OCI-LY1 (cell line): ENCODE results near the gene EPB41L4A.

Experiments used
- H2AFZ ChIP-seq: fragments of 200-600 bp; sonication (generic), shearing (Covaris generic); 2 replicates; pipeline ENCODE4 v1.6.0; 2014; ENCODE audit warnings: antibody characterized with exemption, mild to moderate bottlenecking, low read length
- H3F3A ChIP-seq: fragments of 200-600 bp; sonication (generic), shearing (Covaris generic); 2 replicates; pipeline ENCODE4 v1.6.0; 2014; ENCODE audit warnings: mild to moderate bottlenecking, antibody characterized with exemption, low read length, moderate library complexity; ENCODE audit not compliant: insufficient read depth
- H3K27ac ChIP-seq: fragments of 200-600 bp; sonication (generic); 2 replicates; pipeline ENCODE4 v1.5.1; 2014; ENCODE audit warnings: low read length, mixed run types, mild to moderate bottlenecking, low read depth; ENCODE audit not compliant: poor library complexity, severe bottlenecking
- H3K27me3 ChIP-seq: fragments of 200-600 bp; sonication (generic); 2 replicates; pipeline ENCODE4 v1.6.0; 2014; ENCODE audit warnings: antibody characterized with exemption, mild to moderate bottlenecking, low read length, moderate library complexity; ENCODE audit not compliant: insufficient read depth
- H3K36me3 ChIP-seq: fragments of 200-600 bp; sonication (generic); 2 replicates; pipeline ENCODE4 v1.6.1; 2014; ENCODE audit warnings: mild to moderate bottlenecking, antibody characterized with exemption, low read length, moderate library complexity, mixed read lengths; ENCODE audit not compliant: insufficient read depth
- H3K4me1 ChIP-seq: fragments of 200-600 bp; sonication (generic); 2 replicates; pipeline ENCODE4 v1.5.1; 2014; ENCODE audit warnings: mild to moderate bottlenecking, low read length, moderate library complexity; ENCODE audit not compliant: insufficient read depth, severe bottlenecking
- H3K4me2 ChIP-seq: fragments of 200-600 bp; sonication (generic), shearing (Covaris generic); 2 replicates; pipeline ENCODE4 v1.6.1; 2014; ENCODE audit warnings: low read length
- H3K4me3 ChIP-seq: fragments of 200-600 bp; sonication (generic); 2 replicates; pipeline ENCODE4 v1.5.1; 2014; ENCODE audit warnings: low read length, low read depth, mild to moderate bottlenecking, mixed read lengths; ENCODE audit not compliant: poor library complexity, severe bottlenecking
- H3K79me2 ChIP-seq: fragments of 200-600 bp; shearing (Covaris generic); 2 replicates; pipeline ENCODE4 v1.6.1; 2016; ENCODE audit warnings: mixed run types, low read length, mixed read lengths; ENCODE audit not compliant: insufficient read depth
- H3K9ac ChIP-seq: fragments of 200-600 bp; sonication (generic), shearing (Covaris generic); 2 replicates; pipeline ENCODE4 v1.6.1; 2014; ENCODE audit warnings: mild to moderate bottlenecking, low read length, mixed read lengths
- H3K9me2 ChIP-seq: fragments of 200-600 bp; sonication (generic), shearing (Covaris generic); 2 replicates; pipeline ENCODE4 v1.6.1; 2014; ENCODE audit warnings: low read depth, mild to moderate bottlenecking, low read length, mixed read lengths
- H3K9me3 ChIP-seq: fragments of 200-600 bp; shearing (Covaris generic); 2 replicates; pipeline ENCODE4 v1.6.1; 2014; ENCODE audit warnings: low read length, mixed read lengths
- H4K20me1 ChIP-seq: fragments of 200-600 bp; sonication (generic), shearing (Covaris generic); 2 replicates; pipeline ENCODE4 v1.6.0; 2016; ENCODE audit warnings: mild to moderate bottlenecking, low read length; ENCODE audit not compliant: insufficient read depth
- EZH2 ChIP-seq: fragments of 200-600 bp; sonication (generic), shearing (Covaris generic); IDR thresholded peaks from 2 replicates; pipeline ENCODE4 v1.8.0; 2017; ENCODE audit warnings: borderline replicate concordance, mixed run types, mild to moderate bottlenecking, antibody characterized with exemption, low read length, moderate library complexity, mixed read lengths
- TF ChIP-seq, protein P1 (sequence below): fragments of 200-600 bp; sonication (generic), shearing (Covaris generic); IDR thresholded peaks from 2 replicates; pipeline ENCODE4 v1.5.1; 2017; ENCODE audit warnings: mild to moderate bottlenecking, antibody characterized with exemption, low read length, moderate library complexity, mixed read lengths

Gene EPB41L4A

DNA sequence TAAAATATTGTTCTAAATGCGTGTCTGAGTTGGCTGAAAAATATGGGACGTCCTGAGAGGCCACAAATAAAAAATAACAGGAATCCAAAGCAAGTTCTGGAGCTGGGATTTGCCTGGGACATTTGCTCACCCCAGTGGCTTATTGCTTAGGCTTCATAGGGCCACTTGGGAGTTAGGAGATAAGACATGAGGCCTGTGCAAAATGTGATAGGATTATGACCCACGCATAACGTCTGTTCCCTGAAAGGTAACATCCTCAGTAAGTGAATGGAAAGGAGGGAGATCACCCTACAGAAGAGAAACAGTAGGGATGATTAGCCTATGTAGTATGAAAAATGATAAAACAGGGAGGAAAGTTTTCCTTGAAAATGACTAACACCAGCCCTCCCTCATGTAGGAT, 269.4 kb downstream of the EPB41L4A start:
- Histone ChIP-seq H3K9me2 (no peaks in the 10 kb centered on the region), H3K27ac (no peak overlapping the region), H3K9me3 (0 out of 2 replicates have a peak, but pooled peaks cover 4% of the 10 kb centered on the region), H3K9ac (no peak overlapping the region), H2AFZ (no peak overlapping the region), H3K4me1 (peaks cover 3% of the 10 kb centered on the region), H3K4me2 (no peak overlapping the region), H3K27me3 (no peaks in the 10 kb centered on the region), H3K4me3 (no peak overlapping the region), H3K79me2 (no peaks in the 10 kb centered on the region), H4K20me1 (no peaks in the 10 kb centered on the region), H3K36me3 (no peaks in the 10 kb centered on the region), H3F3A (no peaks in the 10 kb centered on the region)
- TF ChIP-seq EZH2: no peak
- TF ChIP-seq, protein P1, sequence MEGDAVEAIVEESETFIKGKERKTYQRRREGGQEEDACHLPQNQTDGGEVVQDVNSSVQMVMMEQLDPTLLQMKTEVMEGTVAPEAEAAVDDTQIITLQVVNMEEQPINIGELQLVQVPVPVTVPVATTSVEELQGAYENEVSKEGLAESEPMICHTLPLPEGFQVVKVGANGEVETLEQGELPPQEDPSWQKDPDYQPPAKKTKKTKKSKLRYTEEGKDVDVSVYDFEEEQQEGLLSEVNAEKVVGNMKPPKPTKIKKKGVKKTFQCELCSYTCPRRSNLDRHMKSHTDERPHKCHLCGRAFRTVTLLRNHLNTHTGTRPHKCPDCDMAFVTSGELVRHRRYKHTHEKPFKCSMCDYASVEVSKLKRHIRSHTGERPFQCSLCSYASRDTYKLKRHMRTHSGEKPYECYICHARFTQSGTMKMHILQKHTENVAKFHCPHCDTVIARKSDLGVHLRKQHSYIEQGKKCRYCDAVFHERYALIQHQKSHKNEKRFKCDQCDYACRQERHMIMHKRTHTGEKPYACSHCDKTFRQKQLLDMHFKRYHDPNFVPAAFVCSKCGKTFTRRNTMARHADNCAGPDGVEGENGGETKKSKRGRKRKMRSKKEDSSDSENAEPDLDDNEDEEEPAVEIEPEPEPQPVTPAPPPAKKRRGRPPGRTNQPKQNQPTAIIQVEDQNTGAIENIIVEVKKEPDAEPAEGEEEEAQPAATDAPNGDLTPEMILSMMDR: no peak

DNA sequence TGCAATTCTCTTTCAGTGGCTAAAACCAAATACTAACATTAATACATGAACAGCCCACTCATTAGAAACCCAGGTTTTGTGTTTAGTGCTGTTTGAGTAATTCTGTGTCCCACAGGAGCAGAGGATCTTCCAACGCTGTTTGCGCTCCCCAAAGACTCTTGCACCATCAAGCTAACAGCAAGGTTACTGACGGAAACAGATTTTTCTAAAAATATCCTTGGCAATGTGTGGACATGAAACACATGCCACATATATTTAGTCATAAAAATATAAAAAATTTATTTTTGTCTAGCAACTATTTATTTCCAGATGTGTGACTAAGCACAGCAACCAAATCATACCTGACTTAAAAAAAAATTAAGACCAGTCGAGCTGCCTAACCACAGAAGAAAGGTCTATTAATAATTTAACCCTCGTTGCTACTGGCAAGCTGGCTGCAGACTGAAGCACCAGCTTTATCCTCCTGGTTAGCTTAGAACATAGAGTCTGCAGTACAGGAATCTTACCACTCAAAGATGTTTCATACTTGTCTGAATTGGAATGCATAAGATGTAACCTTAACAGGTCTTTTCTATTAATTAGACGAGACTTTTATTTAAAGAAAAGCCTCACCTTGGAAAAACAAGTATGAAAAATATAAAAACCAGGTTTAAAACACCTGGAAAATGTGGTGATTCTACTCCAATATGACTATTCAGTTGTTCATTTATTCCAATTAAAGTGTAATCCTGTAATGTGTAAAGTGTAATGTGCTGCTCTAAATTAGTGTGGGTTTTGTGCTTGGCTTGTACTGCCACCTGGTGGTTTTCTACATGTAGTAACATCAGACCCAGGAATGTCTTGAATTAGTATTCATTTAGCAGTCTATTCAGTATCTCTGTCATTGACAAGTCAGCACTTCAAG, 272.5 kb downstream of the EPB41L4A start:
- H3K4me1 ChIP-seq: peaks cover 3% of the 10 kb centered on the region
- H3K9me2 ChIP-seq: no peaks in the 10 kb centered on the region
- TF ChIP-seq EZH2: no peak
- TF ChIP-seq, protein P1: peak; percentile 84
- no peak overlapping the region for H3K4me2 ChIP-seq
- no peaks in the 10 kb centered on the region for H3K36me3 ChIP-seq
- no peak overlapping the region for H2AFZ ChIP-seq
- H3K4me3 ChIP-seq: no peak overlapping the region
- no peak overlapping the region for H3K27ac ChIP-seq
- H3K27me3 ChIP-seq: no peaks in the 10 kb centered on the region
- H3K9ac ChIP-seq: no peak overlapping the region
- H4K20me1 ChIP-seq: no peaks in the 10 kb centered on the region
- H3K79me2 ChIP-seq: no peaks in the 10 kb centered on the region
- 0 out of 2 replicates have a peak, but pooled peaks cover 4% of the 10 kb centered on the region for H3K9me3 ChIP-seq
- no peaks in the 10 kb centered on the region for H3F3A ChIP-seq

DNA sequence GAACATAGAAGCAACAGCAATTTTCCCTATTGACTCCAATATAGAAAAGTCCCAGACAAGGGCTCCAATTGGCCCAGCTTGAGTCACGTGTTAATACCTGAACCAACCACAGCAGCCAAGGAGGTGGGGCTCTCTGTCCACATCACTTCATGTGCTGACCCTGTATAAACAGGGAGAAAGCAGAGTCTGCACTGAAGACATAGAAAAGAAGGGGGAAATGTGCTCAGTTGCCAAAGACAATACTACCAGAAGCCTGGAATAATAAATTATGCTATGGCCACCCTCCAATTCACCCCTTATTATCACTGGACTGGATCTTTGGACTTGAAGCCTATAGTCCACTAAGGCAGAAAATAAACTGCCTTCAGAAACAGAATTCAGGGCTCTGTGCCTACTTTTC, 275.4 kb downstream of the EPB41L4A start:
- H3K36me3 ChIP-seq: no peaks in the 10 kb centered on the region
- H3K9me2 ChIP-seq: no peaks in the 10 kb centered on the region
- H3K27ac ChIP-seq: no peak overlapping the region
- H3K4me2 ChIP-seq: no peak overlapping the region
- H3K9me3 ChIP-seq: no peaks in the 10 kb centered on the region
- TF ChIP-seq, protein P1: no peak
- no peak for TF ChIP-seq EZH2
- H3K9ac ChIP-seq: no peak overlapping the region
- no peak overlapping the region for H2AFZ ChIP-seq
- no peaks in the 10 kb centered on the region for H4K20me1 ChIP-seq
- no peaks in the 10 kb centered on the region for H3K79me2 ChIP-seq
- H3K4me3 ChIP-seq: no peak overlapping the region
- peaks cover 3% of the 10 kb centered on the region for H3K4me1 ChIP-seq
- H3K27me3 ChIP-seq: no peaks in the 10 kb centered on the region
- no peaks in the 10 kb centered on the region for H3F3A ChIP-seq
